CD4-positive, CD25-positive, alpha-beta regulatory T cell (primary cell): Measurements from ENCODE around the gene SLC22A2. TPM values are rescaled to one million over a fixed set of nuclear protein-coding genes. Genes with fewer than 3 reads are reported as not detected.

Source experiments
- ATAC-seq, 2 donors: fragments of 150-1000 bp; cut with Tn5 transposase; one replicate each; pipeline ENCODE4 v1.10.0; 2021; ENCODE audit warnings: low read depth in 2 of 2, moderate number of reproducible peaks in 2 of 2, moderate library complexity in 1 of 2
- DNase-seq, 3 donors: peaks; one replicate each; pipeline versions ENCODE4 v3.0.0 to v3.0.0-alpha.2; 2012 to 2022; ENCODE audit warnings: mixed read lengths in 1 of 3
- H3K27ac ChIP-seq: one replicate; pipeline ENCODE4 v1.7.0; 2013; ENCODE audit warnings: mild to moderate bottlenecking, low read length; ENCODE audit not compliant: insufficient read depth, poor library complexity, severe bottlenecking
- H3K27me3 ChIP-seq: one replicate; pipeline ENCODE4 v1.7.0; 2013; ENCODE audit warnings: low read length; ENCODE audit not compliant: control insufficient read depth, insufficient read depth
- H3K36me3 ChIP-seq: one replicate; pipeline ENCODE4 v1.7.0; 2013; ENCODE audit warnings: mild to moderate bottlenecking, low read length, moderate library complexity; ENCODE audit not compliant: control insufficient read depth, insufficient read depth
- H3K4me1 ChIP-seq: 2 replicates; pipeline ENCODE4 v1.7.0; 2013; ENCODE audit warnings: mild to moderate bottlenecking, low read length; ENCODE audit not compliant: insufficient read depth, control insufficient read depth, poor library complexity, severe bottlenecking
- H3K4me3 ChIP-seq: one replicate; pipeline ENCODE4 v1.7.0; 2013; ENCODE audit warnings: low read depth, mild to moderate bottlenecking, low read length, moderate library complexity
- H3K9me3 ChIP-seq, 2 experiments: 1 replicate in 1 of 2; 2 replicates in 1 of 2; pipeline ENCODE4 v1.7.0; 2013; ENCODE audit warnings: low read length in 2 of 2, mild to moderate bottlenecking in 1 of 2, moderate library complexity in 1 of 2; ENCODE audit not compliant: control insufficient read depth in 2 of 2
- H3K27ac Mint-ChIP-seq, 3 donors: one replicate each; pipeline ENCODE4 v1.8.0; 2020 to 2022; ENCODE audit warnings: mild to moderate bottlenecking in 3 of 3, mixed read lengths in 3 of 3, moderate library complexity in 2 of 3
- H3K27me3 Mint-ChIP-seq: one replicate; pipeline ENCODE4 v1.8.0; 2022; ENCODE audit warnings: mild to moderate bottlenecking, mixed read lengths
- H3K36me3 Mint-ChIP-seq: one replicate; pipeline ENCODE4 v1.8.0; 2020; ENCODE audit warnings: mixed read lengths
- H3K4me1 Mint-ChIP-seq, 4 donors: one replicate each; pipeline ENCODE4 v1.8.0; 2020 to 2022; ENCODE audit warnings: mixed read lengths in 4 of 4, mild to moderate bottlenecking in 1 of 4
- H3K4me3 Mint-ChIP-seq, 4 donors: one replicate each; pipeline ENCODE4 v1.8.0; 2020 to 2022; ENCODE audit warnings: mild to moderate bottlenecking in 4 of 4, mixed read lengths in 4 of 4, moderate library complexity in 3 of 4
- H3K9me3 Mint-ChIP-seq, 7 donors: one replicate each; pipeline ENCODE4 v1.8.0; 2020 to 2022; ENCODE audit warnings: mixed read lengths in 7 of 7, mild to moderate bottlenecking in 3 of 7, moderate library complexity in 2 of 7
- polyA plus RNA-seq, 4 donors: library from polyadenylated mRNA; unstranded; fragments of 300-500 nt; fragmentation: Illumina TruSeq; gene quantifications; one replicate each; pipeline ENCODE4 v1.2.3, GENCODE V29; 2021
- total RNA-seq: library from RNA; stranded (reverse); gene quantifications from one replicate; pipeline ENCODE4 v1.2.3, GENCODE V29; 2022

Gene SLC22A2
- total and polyA plus RNA-seq, 5 donors from 2014 or later = not detected

- no peaks in the 10 kb centered on the region for H3K36me3 ChIP-seq
- peaks cover 3% of the 10 kb centered on the region for H3K36me3 Mint-ChIP-seq
- H3K27ac Mint-ChIP-seq = no peak overlapping the region
- ATAC-seq = no peak
- H3K27me3 ChIP-seq = no peaks in the 10 kb centered on the region
- no peak overlapping the region for H3K4me3 Mint-ChIP-seq
- peaks cover 5% of the 10 kb centered on the region for H3K27me3 Mint-ChIP-seq
- DNase-seq = no peak
- peaks cover 23 to 30% of the 10 kb centered on the region in 2 experiments for H3K9me3 ChIP-seq
- no peaks in the 10 kb centered on the region for H3K4me1 Mint-ChIP-seq
- peaks cover 3 to 43% (median 19%) of the 10 kb centered on the region in 7 donors for H3K9me3 Mint-ChIP-seq
- no peaks in the 10 kb centered on the region for H3K4me1 ChIP-seq
- no peak overlapping the region for H3K27ac ChIP-seq
- H3K4me3 ChIP-seq = no peak overlapping the region
These were observed 68.5 kb downstream of the SLC22A2 start for GRCh38 chr6:160190081-160190480.

GRCh38 chr6:160188773-160189172 lies 69.8 kb downstream of the SLC22A2 start:
- Histone ChIP-seq H3K27ac (no peak overlapping the region), H3K9me3 (peaks cover 19 to 21% of the 10 kb centered on the region in 2 experiments), H3K4me1 (no peaks in the 10 kb centered on the region), H3K36me3 (no peaks in the 10 kb centered on the region), H3K4me3 (no peak overlapping the region), H3K27me3 (no peaks in the 10 kb centered on the region)
- H3K4me3 Mint-ChIP-seq = no peak overlapping the region
- peaks cover 11% of the 10 kb centered on the region for H3K27me3 Mint-ChIP-seq
- DNase-seq = no peak
- no peak overlapping the region for H3K27ac Mint-ChIP-seq
- no peak for ATAC-seq
- peaks cover 0 to 37% (median 15%) of the 10 kb centered on the region in 7 donors for H3K9me3 Mint-ChIP-seq
- no peaks in the 10 kb centered on the region for H3K4me1 Mint-ChIP-seq
- H3K36me3 Mint-ChIP-seq = peaks cover 3% of the 10 kb centered on the region

- no peak overlapping the region for H3K4me3 ChIP-seq
- H3K4me1 Mint-ChIP-seq = no peaks in the 10 kb centered on the region
These were observed 77.9 kb downstream of the SLC22A2 start for GRCh38 chr6:160180706-160181105.

GRCh38 chr6:160178271-160178670 lies 80.3 kb downstream of the SLC22A2 start:
- H3K36me3 Mint-ChIP-seq = no peaks in the 10 kb centered on the region
- no peaks in the 10 kb centered on the region for H3K4me1 Mint-ChIP-seq
- H3K9me3 ChIP-seq = no peaks in the 10 kb centered on the region
- no peak overlapping the region for H3K4me3 ChIP-seq
- DNase-seq (no peak), ATAC-seq (no peak)
- peaks cover 17% of the 10 kb centered on the region for H3K27me3 Mint-ChIP-seq
- H3K27ac Mint-ChIP-seq = no peak overlapping the region
- no peaks in the 10 kb centered on the region for H3K4me1 ChIP-seq
- no peak overlapping the region for H3K27ac ChIP-seq
- H3K4me3 Mint-ChIP-seq = no peak overlapping the region
- H3K36me3 ChIP-seq = no peaks in the 10 kb centered on the region
- H3K9me3 Mint-ChIP-seq = peaks cover 0 to 4% (median 0%) of the 10 kb centered on the region in 7 donors
- H3K27me3 ChIP-seq = no peaks in the 10 kb centered on the region

More at GRCh38 chr6:160180706-160181105, 77.9 kb downstream of the SLC22A2 start:
- Mint-ChIP-seq H3K9me3 (peaks cover 0 to 7% (median 0%) of the 10 kb centered on the region in 7 donors), H3K27me3 (peaks cover 15% of the 10 kb centered on the region), H3K36me3 (peaks cover 3% of the 10 kb centered on the region), H3K27ac (no peak overlapping the region), H3K4me3 (no peak overlapping the region)
- Histone ChIP-seq H3K27ac (no peak overlapping the region), H3K4me1 (no peaks in the 10 kb centered on the region), H3K27me3 (no peaks in the 10 kb centered on the region), H3K9me3 (no peaks in the 10 kb centered on the region), H3K36me3 (no peaks in the 10 kb centered on the region)
- DNase-seq (no peak), ATAC-seq (no peak)

GRCh38 chr6:160177220-160177619 lies 81.4 kb downstream of the SLC22A2 start:
- no peak overlapping the region for H3K4me3 Mint-ChIP-seq
- no peaks in the 10 kb centered on the region for H3K4me1 Mint-ChIP-seq
- DNase-seq = no peak
- peaks cover 14% of the 10 kb centered on the region for H3K27me3 Mint-ChIP-seq
- peaks cover 0 to 4% (median 0%) of the 10 kb centered on the region in 7 donors for H3K9me3 Mint-ChIP-seq
- no peaks in the 10 kb centered on the region for H3K36me3 Mint-ChIP-seq
- no peaks in the 10 kb centered on the region for H3K4me1 ChIP-seq
- no peak overlapping the region for H3K27ac Mint-ChIP-seq
- H3K27me3 ChIP-seq = peaks cover 1% of the 10 kb centered on the region
- H3K36me3 ChIP-seq = no peaks in the 10 kb centered on the region
- no peak overlapping the region for H3K27ac ChIP-seq
- H3K9me3 ChIP-seq = no peaks in the 10 kb centered on the region
- no peak for ATAC-seq
- no peak overlapping the region for H3K4me3 ChIP-seq

GRCh38 chr6:160174681-160175080 lies 83.9 kb downstream of the SLC22A2 start:
- Histone ChIP-seq H3K36me3 (no peaks in the 10 kb centered on the region), H3K27me3 (peaks cover 1% of the 10 kb centered on the region), H3K4me3 (no peak overlapping the region), H3K27ac (no peak overlapping the region), H3K9me3 (no peaks in the 10 kb centered on the region), H3K4me1 (no peaks in the 10 kb centered on the region)
- DNase-seq = no peak
- Mint-ChIP-seq H3K27me3 (peaks cover 16% of the 10 kb centered on the region), H3K9me3 (peaks cover 0 to 3% (median 0%) of the 10 kb centered on the region in 7 donors), H3K4me3 (no peak overlapping the region), H3K36me3 (no peaks in the 10 kb centered on the region), H3K4me1 (no peaks in the 10 kb centered on the region), H3K27ac (no peak overlapping the region)
- no peak for ATAC-seq

GRCh38 chr6:160173806-160174527 lies 84.7 kb downstream of the SLC22A2 start:
- Mint-ChIP-seq H3K27me3 (peaks cover 16% of the 10 kb centered on the region), H3K36me3 (no peaks in the 10 kb centered on the region), H3K27ac (no peak overlapping the region), H3K4me3 (no peak overlapping the region), H3K4me1 (no peaks in the 10 kb centered on the region), H3K9me3 (peaks cover 0 to 3% (median 0%) of the 10 kb centered on the region in 7 donors)
- no peaks in the 10 kb centered on the region for H3K36me3 ChIP-seq
- H3K27ac ChIP-seq = no peak overlapping the region
- DNase-seq = no peak
- no peak overlapping the region for H3K4me3 ChIP-seq
- H3K9me3 ChIP-seq = no peaks in the 10 kb centered on the region
- H3K27me3 ChIP-seq = peaks cover 1% of the 10 kb centered on the region
- ATAC-seq = no peak
- no peaks in the 10 kb centered on the region for H3K4me1 ChIP-seq

- H3K27me3 ChIP-seq = peaks cover 1% of the 10 kb centered on the region
- Mint-ChIP-seq H3K9me3 (peaks cover 0 to 3% (median 0%) of the 10 kb centered on the region in 7 donors), H3K36me3 (no peaks in the 10 kb centered on the region), H3K27ac (no peak overlapping the region), H3K27me3 (peaks cover 16% of the 10 kb centered on the region), H3K4me1 (no peaks in the 10 kb centered on the region), H3K4me3 (no peak overlapping the region)
- ATAC-seq (no peak), DNase-seq (no peak)
- H3K9me3 ChIP-seq = no peaks in the 10 kb centered on the region
- no peak overlapping the region for H3K4me3 ChIP-seq
- H3K36me3 ChIP-seq = no peaks in the 10 kb centered on the region
- H3K27ac ChIP-seq = no peak overlapping the region
- no peaks in the 10 kb centered on the region for H3K4me1 ChIP-seq
These were observed 85.9 kb downstream of the SLC22A2 start for GRCh38 chr6:160172704-160173103.
